Ishikawa (cell line): ENCODE results near the gene SGSM1.

Experiments used
- CEBPB ChIP-seq: IDR thresholded peaks from 2 replicates; pipeline ENCODE4 v1.6.1; 2012
- CREB1 ChIP-seq: IDR thresholded peaks from 2 replicates; pipeline ENCODE4 v1.6.1; 2012; ENCODE audit warnings: low read depth
- NFIC ChIP-seq: IDR thresholded peaks from 2 replicates; pipeline ENCODE4 v1.6.1; 2012
- TAF1 ChIP-seq: IDR thresholded peaks from 2 replicates; pipeline ENCODE4 v1.6.1; 2012; ENCODE audit warnings: low read depth, mild to moderate bottlenecking
- YY1 ChIP-seq: IDR thresholded peaks from 2 replicates; pipeline ENCODE4 v1.6.1; 2012; ENCODE audit warnings: low read depth
- ZBTB7A ChIP-seq: IDR thresholded peaks from 2 replicates; pipeline ENCODE4 v1.6.1; 2012; ENCODE audit warnings: low read depth
- TF ChIP-seq, protein P1 (sequence below): IDR thresholded peaks from 2 replicates; pipeline ENCODE4 v1.6.1; 2012

DNA sequence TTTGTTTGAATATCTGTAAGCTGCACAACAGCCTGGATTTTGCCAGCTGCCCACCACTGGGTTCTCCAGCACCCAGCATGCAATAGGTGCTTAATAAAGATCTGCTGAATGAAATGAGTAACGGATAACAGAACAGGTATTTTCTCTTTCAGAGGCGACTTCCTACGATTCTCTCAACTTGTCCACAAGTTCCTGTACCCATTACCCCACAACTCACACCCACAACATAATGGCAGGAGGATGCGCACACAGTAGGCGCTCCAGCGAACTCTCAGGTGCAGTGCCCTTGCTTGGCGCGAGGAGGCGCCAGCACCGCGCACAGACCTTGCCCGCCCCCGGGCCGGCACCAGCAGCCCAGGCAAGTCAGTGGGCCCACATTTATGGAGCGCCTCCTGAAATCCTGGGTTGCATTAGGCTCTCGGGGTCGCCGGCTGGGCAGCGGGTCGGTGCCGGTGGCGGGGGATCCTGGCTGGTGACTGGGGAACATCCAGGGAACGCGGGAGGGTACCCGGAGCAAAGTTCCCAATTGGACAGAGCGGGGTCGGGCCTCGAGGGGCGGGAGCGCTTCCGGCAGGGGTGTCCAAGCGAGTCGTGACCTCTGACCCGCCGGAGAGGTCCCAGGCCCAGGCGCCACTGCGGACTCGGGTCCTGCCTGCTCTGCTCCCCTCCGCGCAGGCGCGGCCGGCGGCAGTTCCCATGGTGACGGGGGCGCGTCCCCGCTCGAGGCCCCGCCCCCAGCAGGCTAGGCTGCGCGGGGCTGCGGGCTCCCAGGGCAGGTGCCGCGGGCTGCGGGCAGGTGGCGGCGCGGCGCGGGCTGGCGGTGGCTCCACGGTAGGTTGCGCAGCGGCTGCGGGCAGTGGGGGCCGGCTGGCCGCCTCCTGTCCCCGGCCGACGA, 146.2 kb downstream of the SGSM1 start, which contains the start of gene KIAA1671:
- TF ChIP-seq CEBPB (no peak), CREB1 (no peak), YY1 (0 out of 2 replicates have a peak, but pooled peaks have one; percentile 22), ZBTB7A (peak; percentile 76), TAF1 (peak; percentile 48; the same call in 1 of the 2 replicates), NFIC (no peak)
- TF ChIP-seq, protein P1, sequence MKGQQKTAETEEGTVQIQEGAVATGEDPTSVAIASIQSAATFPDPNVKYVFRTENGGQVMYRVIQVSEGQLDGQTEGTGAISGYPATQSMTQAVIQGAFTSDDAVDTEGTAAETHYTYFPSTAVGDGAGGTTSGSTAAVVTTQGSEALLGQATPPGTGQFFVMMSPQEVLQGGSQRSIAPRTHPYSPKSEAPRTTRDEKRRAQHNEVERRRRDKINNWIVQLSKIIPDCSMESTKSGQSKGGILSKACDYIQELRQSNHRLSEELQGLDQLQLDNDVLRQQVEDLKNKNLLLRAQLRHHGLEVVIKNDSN: no peak
